ENCODE data around the gene TBX3.

The TBX3 gene

DNA sequence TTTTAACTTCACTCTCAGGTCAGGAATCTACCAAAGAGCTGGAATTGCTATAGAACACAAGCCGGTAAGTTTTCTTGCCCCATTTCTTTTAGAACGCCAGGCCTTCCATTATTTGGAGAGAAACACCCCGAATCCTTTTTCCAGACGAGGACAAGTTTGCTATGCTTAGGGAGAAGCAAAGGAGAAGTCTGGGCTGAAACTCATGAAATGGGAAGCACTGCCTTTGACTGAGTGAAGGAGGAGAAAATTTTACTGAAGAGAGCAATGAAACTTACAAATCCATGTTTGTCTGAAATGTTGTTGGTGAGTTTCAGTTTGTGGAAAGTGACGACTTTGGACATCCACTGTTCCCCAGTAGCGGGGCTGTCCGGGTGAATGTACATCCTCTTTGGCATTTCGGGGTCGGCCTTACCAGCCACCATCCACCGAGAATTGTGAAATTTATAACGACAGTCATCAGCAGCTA is 3.3 kb downstream of the TBX3 start:
- no peaks in the 10 kb centered on the region for H3K9me3 Mint-ChIP-seq
- no peak for DNase-seq (ENCODE audit: low spot score in 2 of 2)
- ATAC-seq: no peak
- no peak overlapping the region for H3K27ac Mint-ChIP-seq
- H3K36me3 Mint-ChIP-seq: peaks cover 8% of the 10 kb centered on the region
- H3K4me3 Mint-ChIP-seq: no peak overlapping the region
- peaks cover 16% of the 10 kb centered on the region for H3K4me1 Mint-ChIP-seq

DNA sequence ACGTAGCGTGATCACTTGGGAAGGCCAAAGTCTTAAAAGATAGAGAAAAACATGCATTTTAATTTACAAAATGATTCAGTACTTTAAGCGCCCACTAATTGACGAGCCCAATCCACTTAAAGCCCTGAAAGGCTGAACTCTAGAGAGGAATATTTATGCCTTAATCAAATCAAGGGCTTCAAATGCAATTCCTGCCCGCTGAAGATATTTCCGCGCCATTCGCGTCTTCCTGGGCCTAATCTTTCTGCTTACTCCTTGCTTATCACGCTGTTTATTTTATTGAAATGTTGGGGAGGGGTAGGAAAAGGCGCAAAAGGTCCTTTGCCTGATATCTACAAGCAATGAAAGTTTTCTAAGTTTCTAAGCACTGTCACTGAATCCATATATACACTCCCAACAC is 4.0 kb downstream of the TBX3 start:
- ATAC-seq: no peak
- Mint-ChIP-seq H3K4me1 (peaks cover 16% of the 10 kb centered on the region), H3K4me3 (no peak overlapping the region), H3K9me3 (no peaks in the 10 kb centered on the region), H3K36me3 (peaks cover 8% of the 10 kb centered on the region), H3K27ac (no peak overlapping the region)
- no peak for DNase-seq (ENCODE audit: low spot score in 2 of 2)

DNA sequence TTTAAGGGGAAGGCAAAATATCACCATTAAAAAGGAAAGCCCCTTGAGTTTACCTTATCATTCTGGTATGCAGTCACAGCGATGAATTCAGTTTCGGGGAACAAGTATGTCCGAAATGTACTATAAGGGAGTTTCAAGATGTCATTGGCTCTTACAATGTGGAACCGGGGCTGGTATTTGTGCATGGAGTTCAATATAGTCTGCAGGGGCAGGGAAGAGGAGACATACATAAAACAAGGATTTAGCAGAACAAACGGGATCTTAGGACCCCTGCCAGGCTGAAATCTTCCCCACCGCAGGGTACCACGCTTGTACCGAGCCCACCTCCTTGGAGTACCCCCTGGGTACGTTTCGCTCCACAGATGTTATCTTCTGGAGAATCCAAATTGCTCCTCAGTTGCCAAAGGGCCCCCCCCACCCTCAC is 4.5 kb downstream of the TBX3 start:
- no peak overlapping the region for H3K27ac Mint-ChIP-seq
- ATAC-seq (no peak), DNase-seq (ENCODE audit: low spot score in 2 of 2) (no peak)
- H3K36me3 Mint-ChIP-seq: peaks cover 8% of the 10 kb centered on the region
- no peak overlapping the region for H3K4me3 Mint-ChIP-seq
- H3K4me1 Mint-ChIP-seq: peaks cover 16% of the 10 kb centered on the region
- no peaks in the 10 kb centered on the region for H3K9me3 Mint-ChIP-seq

DNA sequence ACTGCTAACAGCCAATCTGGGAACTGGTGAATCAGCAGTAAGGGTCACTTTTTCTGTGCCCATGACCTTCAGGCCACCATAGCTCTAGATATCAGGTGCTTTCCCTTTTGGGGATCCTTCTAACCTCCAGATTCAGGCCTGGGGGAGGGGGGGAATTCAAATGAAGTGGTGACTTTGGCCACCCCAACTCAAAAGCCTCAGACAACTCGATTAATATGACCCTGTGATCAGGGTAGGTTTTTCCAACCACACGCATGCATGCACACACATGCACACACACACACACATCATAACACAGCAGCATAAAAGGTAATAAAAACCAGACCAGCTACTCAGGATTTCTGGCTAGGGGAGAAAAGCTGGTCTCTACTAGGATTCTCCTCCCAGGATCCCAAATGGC is 5.3 kb downstream of the TBX3 start:
- DNase-seq (ENCODE audit: low spot score in 2 of 2): no peak
- Mint-ChIP-seq H3K4me1 (peaks cover 10% of the 10 kb centered on the region), H3K4me3 (no peak overlapping the region), H3K36me3 (peaks cover 8% of the 10 kb centered on the region), H3K27ac (no peak overlapping the region), H3K9me3 (no peaks in the 10 kb centered on the region)
- no peak for ATAC-seq

DNA sequence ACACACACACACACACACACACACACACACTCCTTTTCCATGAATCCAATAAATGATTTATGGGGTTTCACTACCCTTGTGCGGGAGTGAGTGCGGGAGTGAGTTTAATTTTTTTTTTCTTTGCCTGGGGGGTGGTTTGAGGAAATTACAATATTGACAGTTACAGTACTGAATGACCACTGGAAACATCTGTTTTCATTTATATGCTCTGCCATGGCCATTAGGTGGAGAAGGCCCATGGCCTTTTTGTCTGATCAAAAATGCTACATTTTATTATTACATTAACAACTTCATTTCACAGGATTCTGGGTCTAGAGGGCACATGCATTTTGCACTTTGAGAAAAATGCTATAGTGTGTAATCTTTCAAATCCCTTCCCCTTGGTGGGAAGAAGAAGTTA is 5.9 kb downstream of the TBX3 start:
- H3K4me1 Mint-ChIP-seq: peaks cover 3% of the 10 kb centered on the region
- peaks cover 2% of the 10 kb centered on the region for H3K36me3 Mint-ChIP-seq
- H3K4me3 Mint-ChIP-seq: no peak overlapping the region
- ATAC-seq (no peak), DNase-seq (ENCODE audit: low spot score in 2 of 2) (no peak)
- H3K27ac Mint-ChIP-seq: no peak overlapping the region
- no peaks in the 10 kb centered on the region for H3K9me3 Mint-ChIP-seq

DNA sequence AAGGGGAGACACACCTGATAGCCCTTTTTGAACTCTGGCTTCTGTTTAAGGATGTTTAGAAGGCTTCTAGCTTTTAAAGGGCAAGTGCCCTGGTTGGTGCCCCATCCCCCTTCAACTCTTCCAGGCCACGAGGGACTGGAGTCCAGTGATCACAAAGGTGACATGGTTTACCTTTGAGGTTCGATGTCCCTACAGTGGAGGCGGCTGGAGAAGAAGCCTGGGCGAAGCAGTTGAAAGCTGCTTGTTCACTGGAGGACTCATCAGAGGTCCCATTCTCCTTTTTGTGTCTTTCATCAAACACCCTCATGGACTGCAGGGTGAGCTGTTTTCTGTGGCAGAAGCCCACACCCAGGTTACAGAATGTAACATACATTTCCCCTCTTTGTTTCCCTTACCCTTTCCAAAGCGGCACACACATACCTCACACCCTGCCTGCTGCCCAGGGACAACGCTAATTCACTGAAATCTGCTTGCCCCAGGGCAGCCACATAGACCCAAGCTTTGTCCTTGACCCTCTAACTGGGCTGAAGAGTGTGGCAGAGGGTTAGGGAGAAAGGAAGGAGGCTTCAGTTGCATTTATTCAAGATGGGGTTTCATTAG is 7.7 kb downstream of the TBX3 start:
- no peak overlapping the region for H3K4me3 Mint-ChIP-seq
- ATAC-seq (no peak), DNase-seq (ENCODE audit: low spot score in 2 of 2) (no peak)
- H3K4me1 Mint-ChIP-seq: no peaks in the 10 kb centered on the region
- no peak overlapping the region for H3K27ac Mint-ChIP-seq
- no peaks in the 10 kb centered on the region for H3K36me3 Mint-ChIP-seq
- no peaks in the 10 kb centered on the region for H3K9me3 Mint-ChIP-seq

DNA sequence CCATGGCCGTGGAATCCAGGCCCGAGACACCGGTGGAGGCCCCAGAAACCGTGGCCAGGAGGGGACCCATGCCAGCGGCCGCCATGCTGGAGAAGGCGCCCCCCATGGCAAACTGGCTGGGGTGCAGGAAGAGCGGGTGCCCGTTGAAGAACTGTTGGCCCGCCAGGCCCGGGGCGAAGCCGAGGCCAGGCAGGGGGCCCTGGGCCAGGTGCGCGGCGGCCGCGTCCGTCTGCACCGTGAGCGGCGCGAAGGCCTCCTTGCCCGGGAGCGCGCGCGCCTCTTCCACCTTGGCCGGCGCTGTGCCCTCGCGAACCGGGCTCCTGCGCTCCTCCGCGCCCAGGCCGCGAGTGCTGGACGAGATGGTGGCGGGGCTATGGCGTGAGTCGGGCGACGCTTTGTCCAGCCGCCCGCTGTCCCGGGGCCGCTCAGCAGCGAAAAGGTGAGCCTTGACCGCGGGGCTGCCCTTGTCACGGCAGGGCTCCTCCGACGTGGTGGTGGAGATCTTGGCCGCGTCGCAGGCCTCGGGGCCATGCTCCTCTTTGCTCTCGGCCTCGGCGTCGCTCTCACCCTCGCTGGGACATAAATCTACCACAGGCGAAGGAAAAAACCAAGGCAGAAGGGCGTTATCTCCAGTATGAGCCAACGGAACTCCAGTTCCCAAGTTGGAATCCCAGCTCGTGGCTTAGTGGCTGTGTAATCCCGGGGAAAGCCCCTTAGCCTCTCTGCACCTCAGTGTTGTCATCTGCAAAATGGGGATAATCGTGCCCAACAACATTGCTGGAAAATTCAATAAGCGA is 9.5 kb downstream of the TBX3 start:
- no peak overlapping the region for H3K4me3 Mint-ChIP-seq
- ATAC-seq (no peak), DNase-seq (ENCODE audit: low spot score in 2 of 2) (no peak)
- H3K9me3 Mint-ChIP-seq: no peaks in the 10 kb centered on the region
- no peaks in the 10 kb centered on the region for H3K36me3 Mint-ChIP-seq
- H3K4me1 Mint-ChIP-seq: no peaks in the 10 kb centered on the region
- H3K27ac Mint-ChIP-seq: no peak overlapping the region

DNA sequence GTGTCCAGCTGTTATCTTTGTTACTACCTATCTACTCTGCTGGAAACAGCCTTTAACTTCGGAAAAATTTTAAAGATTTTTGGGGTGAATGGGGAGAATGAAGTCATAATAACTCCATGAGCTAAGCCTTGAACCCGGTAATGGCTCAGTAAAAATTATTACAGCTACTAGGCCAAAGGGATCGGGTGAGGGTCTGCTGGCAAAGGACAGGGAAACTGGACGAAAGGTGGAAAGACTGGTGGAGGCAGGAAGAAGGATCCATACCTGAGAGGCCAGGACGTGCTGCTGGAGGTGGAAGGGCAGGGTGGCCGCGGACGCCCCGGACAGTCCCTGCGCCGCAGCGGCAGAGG is 10.1 kb downstream of the TBX3 start:
- Mint-ChIP-seq H3K4me3 (no peak overlapping the region), H3K36me3 (no peaks in the 10 kb centered on the region), H3K9me3 (no peaks in the 10 kb centered on the region), H3K27ac (no peak overlapping the region), H3K4me1 (no peaks in the 10 kb centered on the region)
- no peak for DNase-seq (ENCODE audit: low spot score in 2 of 2)
- ATAC-seq: no peak

DNA sequence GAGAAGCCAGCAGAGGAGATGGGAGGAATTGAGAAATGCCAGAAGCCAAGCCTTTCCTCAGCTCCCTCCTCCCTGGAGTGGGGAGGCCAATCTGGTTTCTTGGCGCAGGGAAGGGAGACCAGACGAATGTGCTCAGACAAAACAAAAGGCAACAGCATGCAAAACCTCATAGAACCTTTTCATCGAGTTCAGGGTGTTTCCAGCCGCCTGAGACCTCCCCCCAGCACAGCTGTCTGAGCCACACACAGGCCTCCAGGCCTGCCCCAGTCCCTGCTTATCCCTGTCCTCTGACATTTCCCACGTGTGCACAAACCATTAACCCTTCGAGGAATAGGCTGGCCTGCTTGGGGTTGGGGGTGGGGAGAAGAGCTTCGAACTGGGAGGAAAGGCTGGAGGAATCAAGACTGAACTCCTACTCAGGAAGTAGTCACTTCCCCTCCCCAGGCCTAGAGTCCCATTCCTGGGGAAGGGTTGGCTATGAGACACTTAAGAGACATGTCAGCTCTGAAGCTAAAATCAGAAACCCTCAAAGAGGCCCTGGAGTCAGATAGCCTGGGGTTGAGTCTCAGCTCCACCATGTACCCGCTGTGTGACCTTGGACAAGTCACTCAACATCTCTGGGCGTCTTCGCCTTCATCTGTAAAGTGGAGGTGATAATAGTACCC is 10.7 kb downstream of the TBX3 start:
- ATAC-seq (no peak), DNase-seq (ENCODE audit: low spot score in 2 of 2) (no peak)
- H3K4me1 Mint-ChIP-seq: no peaks in the 10 kb centered on the region
- H3K27ac Mint-ChIP-seq: no peak overlapping the region
- no peak overlapping the region for H3K4me3 Mint-ChIP-seq
- H3K36me3 Mint-ChIP-seq: no peaks in the 10 kb centered on the region
- no peaks in the 10 kb centered on the region for H3K9me3 Mint-ChIP-seq

DNA sequence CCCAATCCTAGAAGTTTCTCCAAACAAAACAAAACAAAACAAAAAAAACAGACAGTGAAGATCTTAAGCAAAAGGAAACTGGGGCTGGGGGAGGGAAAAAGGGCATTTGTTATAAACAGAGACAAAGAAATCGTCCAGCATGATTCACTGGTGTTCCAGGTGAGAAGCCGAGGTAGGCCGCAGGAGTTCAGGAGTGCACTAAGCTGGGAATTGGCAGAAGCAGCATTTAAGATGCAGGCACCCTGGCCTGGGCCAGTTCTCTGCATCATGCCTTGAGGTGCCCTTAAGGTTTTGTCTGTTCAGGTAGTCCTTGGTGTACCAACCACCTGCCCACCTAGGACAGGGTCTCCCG is 11.2 kb downstream of the TBX3 start:
- Mint-ChIP-seq H3K4me3 (no peak overlapping the region), H3K27ac (no peak overlapping the region), H3K36me3 (no peaks in the 10 kb centered on the region), H3K9me3 (no peaks in the 10 kb centered on the region), H3K4me1 (no peaks in the 10 kb centered on the region)
- no peak for ATAC-seq
- DNase-seq (ENCODE audit: low spot score in 2 of 2): no peak

DNA sequence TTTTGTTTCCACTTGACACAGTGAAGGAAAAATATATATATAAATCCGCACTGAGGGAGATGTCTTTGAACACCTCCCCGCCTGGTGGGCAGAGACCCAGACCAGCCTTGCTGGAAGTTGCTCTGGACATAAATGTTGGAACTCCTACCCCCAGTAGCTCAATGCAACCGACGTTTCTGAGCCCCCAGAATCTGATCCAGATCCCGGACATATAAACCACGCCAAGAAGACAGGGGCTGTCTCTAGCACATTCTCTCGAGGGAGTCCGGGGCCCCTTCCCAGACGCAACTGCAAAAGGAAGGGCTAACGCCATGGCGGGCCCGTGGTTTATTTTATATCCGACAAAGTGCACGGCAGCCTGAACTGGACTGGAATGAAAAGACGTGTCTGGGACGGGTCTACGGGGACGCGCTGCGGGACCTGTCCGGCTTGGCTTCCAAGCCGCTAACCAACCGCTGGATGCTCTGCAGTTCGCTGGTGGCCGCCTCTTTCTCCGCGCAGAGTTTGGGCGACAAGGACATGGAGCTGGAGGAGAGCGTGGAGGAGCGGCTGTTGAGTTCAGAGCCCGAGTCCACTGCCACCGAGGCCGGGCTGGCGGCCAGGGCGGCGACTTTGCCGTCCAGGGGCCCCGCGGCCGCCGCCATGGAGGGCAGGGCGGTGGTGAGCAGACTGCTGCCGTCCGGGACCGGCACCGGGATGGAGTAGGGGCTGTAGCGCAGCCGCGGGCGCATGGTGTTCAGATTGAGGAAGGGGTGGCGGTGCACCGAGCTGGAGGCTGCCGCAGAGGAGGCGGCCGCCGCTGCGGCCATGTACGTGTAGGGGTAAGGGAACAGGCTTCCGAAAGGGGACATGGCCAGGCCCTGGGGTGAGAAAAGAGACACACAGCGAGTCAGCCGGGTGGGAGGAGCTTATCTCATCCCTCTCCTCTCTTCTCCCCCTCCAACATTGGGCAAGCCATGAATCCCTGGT is 12.2 kb downstream of the TBX3 start:
- H3K4me3 Mint-ChIP-seq: no peak overlapping the region
- ATAC-seq: no peak
- DNase-seq (ENCODE audit: low spot score in 2 of 2): no peak
- no peaks in the 10 kb centered on the region for H3K4me1 Mint-ChIP-seq
- H3K36me3 Mint-ChIP-seq: no peaks in the 10 kb centered on the region
- no peak overlapping the region for H3K27ac Mint-ChIP-seq
- no peaks in the 10 kb centered on the region for H3K9me3 Mint-ChIP-seq

DNA sequence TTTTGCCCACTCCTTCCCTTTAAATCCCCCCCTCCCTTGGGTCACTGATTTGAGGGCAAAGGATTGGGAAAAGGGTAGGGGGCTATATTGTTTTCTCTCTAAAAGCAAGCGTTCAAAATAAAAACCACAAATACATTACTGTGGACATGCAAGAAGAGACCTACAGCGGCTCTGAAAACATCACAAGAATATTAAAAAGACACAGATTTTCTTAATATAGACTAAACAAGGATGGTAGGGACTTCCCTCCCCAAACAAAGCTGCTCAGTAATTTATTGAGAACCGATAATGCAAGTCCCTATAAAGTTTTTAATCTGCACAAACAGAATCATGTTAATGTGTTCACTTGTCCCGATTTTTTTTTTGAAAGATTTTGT is 12.9 kb downstream of the TBX3 start:
- H3K27ac Mint-ChIP-seq: no peak overlapping the region
- no peaks in the 10 kb centered on the region for H3K36me3 Mint-ChIP-seq
- H3K9me3 Mint-ChIP-seq: no peaks in the 10 kb centered on the region
- DNase-seq (ENCODE audit: low spot score in 2 of 2): no peak
- no peak overlapping the region for H3K4me3 Mint-ChIP-seq
- ATAC-seq: no peak
- no peaks in the 10 kb centered on the region for H3K4me1 Mint-ChIP-seq

DNA sequence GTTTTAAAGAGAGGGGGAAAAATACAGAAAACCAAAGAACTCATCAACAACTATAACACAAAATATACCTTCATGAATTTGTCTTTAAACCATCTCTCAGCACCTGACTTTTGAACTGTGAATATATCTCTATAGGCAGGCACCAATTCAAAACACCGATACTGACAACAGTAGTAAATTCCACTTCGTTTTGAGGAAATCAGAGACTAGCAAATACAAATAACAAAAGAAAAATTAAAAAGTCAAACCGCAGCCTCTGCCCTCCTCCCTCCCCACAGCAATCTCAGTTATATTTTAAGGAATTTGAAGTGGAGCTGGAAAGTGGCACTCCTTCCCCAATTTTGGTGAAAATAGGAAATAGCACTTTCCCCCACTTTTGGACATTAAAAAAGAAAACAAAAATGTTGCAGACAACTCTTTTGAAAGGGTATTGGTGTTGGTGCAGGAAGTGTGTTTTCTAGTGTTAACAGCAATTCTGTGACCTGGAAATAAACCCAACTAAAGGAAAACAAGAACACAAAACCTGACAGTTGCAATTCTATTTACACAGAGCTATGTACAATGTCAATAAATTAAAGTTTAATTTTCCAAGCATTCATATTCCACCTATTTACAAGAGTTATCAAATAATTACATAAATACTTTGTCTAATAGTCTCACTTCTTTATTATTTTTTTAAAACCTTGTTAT is 13.5 kb downstream of the TBX3 start:
- Mint-ChIP-seq H3K9me3 (no peaks in the 10 kb centered on the region), H3K4me1 (no peaks in the 10 kb centered on the region), H3K4me3 (no peak overlapping the region), H3K36me3 (no peaks in the 10 kb centered on the region), H3K27ac (no peak overlapping the region)
- ATAC-seq (no peak), DNase-seq (ENCODE audit: low spot score in 2 of 2) (no peak)

DNA sequence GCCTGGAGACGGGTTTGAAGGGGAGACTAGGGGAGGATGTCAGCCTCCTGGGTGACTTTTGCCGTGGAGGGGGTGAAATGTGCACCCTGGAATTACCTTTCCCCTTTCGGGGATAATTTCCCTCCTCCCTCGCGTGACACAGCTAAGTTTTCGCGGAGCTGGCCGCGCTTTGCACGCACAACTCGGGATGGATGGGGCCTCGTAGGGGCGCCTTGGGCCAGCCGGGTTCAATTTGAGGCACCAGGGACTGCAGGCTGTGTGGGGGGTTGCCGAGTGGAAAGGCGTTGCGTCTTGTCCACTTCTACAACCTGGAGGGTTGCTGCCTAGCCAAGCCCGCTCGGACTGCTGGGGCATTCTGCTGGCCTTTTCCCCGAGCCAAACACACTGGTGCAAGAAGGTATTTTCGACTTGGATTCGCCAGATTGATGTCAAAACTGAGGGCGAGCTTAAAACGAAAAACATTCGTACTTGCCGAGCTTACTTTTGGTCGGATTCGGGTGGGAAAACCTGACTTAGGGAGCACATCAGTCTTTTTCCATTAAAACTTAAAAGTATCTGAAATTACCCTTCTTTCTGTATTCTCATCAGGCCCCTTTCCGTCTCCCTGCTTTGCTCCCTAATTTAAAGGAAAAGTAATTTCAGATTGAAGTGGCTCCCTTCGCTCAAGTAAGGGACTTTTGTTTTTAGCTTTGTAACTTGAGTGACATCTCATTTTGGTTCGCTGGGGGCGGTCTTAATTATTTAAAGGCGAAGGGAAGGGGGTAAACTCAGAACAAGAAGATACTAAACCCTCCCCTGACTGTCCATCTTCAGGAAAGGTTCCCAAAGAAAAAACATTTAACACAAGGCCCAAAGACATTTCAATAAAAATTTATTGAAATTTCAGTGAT is 14.3 kb downstream of the TBX3 start:
- DNase-seq (ENCODE audit: low spot score in 2 of 2) (no peak), ATAC-seq (no peak)
- H3K36me3 Mint-ChIP-seq: no peaks in the 10 kb centered on the region
- H3K4me3 Mint-ChIP-seq: no peak overlapping the region
- H3K4me1 Mint-ChIP-seq: no peaks in the 10 kb centered on the region
- no peak overlapping the region for H3K27ac Mint-ChIP-seq
- H3K9me3 Mint-ChIP-seq: no peaks in the 10 kb centered on the region

All from stimulated activated effector memory CD8-positive, alpha-beta T cell treated with anti-CD3 and anti-CD28 coated beads, Interleukin-12 subunit alpha, Interleukin-12 subunit beta, amount 100 ng/mL, for 72 hours (primary cell).